GM19025 (cell line): ENCODE measurements around the gene COL27A1.

ENCODE experiments used
- ATAC-seq: cut with Tn5 transposase; IDR thresholded peaks from one replicate; pipeline ENCODE4 v1.9.1; 2021; ENCODE audit warnings: mild to moderate bottlenecking, low read depth, moderate library complexity; ENCODE audit not compliant: unreplicated experiment

COL27A1 gene

DNA sequence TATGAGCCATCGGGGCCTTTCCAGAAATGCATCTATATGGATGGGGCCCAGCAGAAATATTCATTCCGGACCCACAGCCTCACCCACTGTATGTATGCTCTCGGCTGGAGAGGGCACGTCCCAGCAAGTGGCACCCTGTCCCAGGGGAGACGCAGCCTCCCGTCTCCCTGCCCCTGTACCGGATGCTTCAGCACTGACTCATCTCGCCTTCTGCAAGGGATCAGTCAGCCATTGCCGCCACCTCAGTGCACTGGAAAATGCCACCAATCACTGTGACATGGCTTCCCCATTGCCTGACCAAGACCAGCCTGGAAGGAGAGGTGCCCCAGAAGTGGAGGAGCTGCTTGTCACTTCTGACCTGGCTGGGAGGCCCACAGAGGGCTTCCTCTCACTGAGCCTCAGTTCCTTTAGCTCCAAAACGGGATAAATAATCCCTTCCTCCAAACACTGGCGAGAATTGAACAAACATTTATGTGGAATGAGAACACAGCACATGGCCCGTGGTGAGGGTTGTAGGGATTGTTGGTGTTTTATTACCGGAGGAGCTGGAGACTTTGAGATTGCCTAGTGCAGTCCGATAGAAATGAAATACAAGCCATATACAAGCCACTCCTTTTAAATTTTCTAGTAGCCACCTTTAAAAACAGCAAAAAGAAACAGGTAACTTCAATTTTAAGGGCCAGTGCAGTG, 123.7 kb downstream of the COL27A1 start:
- ATAC-seq, result no peak

DNA sequence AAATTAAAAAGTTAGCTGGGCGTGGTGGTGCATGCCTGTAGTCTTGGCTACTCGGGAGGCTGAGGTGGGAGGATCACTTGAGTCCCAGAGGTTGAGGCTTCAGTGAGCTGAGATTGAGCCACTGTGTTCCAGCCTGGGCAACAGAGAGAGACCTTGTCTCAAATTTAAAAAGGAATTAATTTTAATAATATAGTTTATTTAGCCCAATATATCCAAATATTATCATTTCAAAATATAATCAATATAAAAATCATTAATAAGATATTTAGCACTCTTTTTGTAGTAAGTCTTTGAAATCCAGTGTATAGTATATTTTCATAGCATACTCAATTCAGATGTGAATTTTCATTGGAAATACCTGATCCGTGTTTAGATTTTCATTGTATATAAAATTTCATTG, 124.4 kb downstream of the COL27A1 start:
- no peak for ATAC-seq

DNA sequence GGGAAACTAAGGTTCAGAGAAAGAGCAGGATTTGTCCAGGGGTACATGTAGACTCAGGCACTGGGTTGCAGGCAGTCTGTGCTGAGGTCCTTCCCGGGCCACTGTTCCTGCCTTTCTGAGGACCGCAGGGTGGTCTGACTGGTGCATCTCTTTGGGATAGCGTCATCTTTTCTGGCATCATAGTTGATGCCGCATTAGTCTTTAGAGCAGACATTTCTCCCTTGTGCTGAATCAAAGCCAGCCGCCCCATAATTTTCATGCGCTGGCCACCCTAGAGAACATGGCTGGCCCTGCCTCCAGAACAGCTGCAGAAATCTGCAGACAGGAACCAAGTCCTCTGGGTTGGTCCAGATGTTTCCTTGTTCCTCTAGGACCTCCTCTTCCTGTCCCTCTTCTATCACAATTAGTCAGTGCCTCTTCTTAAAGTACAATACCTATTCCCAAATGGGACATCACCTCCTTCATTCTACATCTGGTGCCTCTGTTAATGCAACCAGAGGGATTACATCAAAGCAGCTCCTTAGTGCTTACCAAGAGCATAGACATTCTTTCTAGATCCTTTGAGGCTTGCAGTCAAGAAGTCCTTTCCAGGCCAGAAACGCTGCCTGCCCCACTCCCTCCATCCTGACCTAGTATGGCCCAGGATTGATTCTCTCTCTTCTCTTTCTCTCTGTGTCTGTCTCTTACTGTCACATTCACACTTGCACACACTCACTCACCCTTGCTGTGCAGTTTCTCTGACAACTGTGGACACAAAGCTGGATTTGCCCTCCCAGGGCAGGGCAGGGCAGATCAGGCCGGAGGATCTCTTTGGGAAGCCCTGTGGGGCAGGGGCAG, 125.5 kb downstream of the COL27A1 start:
- no peak for ATAC-seq

GRCh38 chr9:114281473-114282103, 126.3 kb downstream of the COL27A1 start:
- no peak for ATAC-seq

GRCh38 chr9:114282104-114282485, 126.8 kb downstream of the COL27A1 start:
- ATAC-seq, result no peak

- ATAC-seq, result no peak
These were observed 127.2 kb downstream of the COL27A1 start for GRCh38 chr9:114282507-114282906.

DNA sequence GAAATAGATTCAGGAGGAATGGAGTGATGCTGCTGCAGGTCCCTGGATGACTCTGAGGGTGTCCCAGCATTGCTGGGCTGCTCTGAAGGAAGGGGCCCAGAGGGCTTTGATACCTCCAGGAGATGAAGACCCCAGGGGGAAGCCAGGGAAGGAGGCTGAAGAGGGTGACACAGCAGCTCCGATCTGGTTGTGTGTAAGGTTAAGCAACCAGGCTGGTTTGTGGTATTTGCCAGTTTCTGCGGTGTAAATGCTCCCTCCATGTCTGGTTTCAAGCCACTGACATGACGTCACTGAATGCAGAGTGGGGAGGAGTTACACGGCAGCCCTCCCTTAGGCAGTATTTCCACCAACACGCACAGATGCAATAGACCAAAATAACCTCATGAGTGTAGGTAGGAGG, 127.6 kb downstream of the COL27A1 start:
- ATAC-seq, result no peak

DNA sequence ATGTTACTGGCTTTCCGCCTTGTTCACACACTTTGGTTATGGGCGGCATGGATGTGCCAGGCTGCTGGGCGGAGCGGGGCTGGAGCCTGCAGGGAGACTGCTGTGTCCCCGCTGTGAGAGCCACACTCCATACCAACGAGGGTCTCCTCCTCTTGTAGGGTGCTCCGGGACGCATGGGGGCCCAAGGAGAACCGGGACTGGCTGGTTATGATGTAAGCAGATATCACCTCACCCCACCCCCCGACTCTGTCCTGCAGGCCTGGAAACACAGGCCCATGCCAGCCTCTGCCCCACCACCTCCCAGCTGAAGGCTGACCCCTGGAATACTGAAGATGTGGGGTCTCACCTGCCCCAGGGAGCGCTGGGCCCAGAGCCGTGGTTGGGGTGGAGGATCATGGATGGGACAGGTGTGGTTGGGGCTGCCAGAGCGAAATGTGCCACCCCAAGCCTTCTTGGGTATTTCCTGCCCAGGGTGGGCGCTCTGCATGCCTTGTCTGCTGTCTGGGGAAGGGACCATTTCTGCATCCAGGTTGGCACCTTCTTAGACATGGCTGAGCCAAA, 128.3 kb downstream of the COL27A1 start:
- ATAC-seq, result no peak

- no peak for ATAC-seq
These were observed 129.2 kb downstream of the COL27A1 start for GRCh38 chr9:114284316-114285060.

DNA sequence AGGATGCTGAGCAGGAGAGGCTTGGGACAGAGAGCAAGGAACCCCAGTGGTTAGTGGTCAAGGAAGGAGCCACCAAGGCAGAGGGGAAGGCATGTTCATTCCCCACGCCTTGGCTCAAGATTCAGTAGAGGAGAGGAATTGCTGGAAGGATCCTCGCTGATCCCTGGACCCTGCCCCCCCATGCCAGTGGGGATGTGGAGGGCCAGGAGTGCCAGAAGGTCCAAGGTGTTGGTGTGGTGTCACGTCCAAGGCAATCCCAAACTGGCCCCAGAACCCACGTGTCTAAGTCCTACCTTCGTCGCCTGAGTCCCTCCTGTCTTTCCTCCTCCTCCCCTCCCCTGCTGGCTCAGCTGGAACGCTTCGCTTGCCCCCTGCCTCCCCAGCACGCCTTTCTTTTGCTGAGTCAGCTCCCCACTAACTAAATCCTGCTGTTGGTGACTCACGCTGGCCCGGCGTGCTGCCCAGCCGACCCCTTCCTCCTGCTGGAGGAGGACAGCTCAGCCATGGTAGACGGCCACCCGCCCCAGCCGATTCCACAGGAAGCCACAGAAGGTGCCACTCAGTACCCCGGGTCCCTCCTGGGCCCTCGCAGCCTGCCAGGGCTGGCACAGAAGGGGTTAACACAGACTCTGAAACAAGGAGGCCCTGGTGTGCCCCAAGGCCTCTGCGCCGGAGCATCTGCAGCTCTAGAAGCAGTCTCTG, 130.0 kb downstream of the COL27A1 start:
- no peak for ATAC-seq

- no peak for ATAC-seq
These were observed 130.9 kb downstream of the COL27A1 start for GRCh38 chr9:114286146-114286679.

DNA sequence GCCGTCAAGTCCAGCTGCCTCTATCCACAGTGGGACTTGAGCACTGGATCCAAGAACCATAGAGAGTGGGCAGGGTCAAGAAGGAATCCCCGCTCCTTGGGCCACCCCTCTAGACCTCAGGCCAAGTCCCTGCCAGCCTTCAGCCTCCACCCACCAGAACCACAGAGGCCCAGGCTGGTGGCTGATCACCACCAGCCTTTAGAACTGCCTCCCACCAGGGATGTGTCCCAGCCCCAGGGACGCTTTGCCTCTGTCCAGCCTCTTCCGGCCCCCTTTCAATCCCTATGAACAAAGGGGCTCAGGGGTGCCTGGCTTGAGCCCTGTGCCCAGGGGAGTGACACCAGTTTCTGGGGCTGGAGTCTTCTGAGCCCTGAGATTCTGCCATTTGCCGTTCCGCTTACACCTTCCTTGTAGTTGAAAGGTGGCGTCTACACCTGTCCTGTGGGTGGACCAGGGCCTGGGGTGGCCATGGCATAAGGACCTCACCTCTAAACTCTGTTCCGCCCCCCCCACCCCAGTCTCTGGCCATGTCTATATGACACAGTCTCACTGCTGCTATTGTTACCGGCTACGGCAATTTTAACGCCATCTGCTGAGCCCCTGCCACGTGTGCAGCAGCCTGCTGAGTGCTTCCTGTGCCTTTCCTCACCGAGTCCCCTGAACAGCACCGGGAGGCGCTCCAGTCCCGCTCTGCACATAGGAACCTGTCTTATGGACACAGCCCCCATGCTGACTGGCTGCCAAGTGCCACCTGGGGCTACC, 131.8 kb downstream of the COL27A1 start:
- no peak for ATAC-seq

- no peak for ATAC-seq
These were observed 132.4 kb downstream of the COL27A1 start for GRCh38 chr9:114287763-114288192.

GRCh38 chr9:114288193-114289091, 133.1 kb downstream of the COL27A1 start:
- no peak for ATAC-seq

- no peak for ATAC-seq
These were observed 133.8 kb downstream of the COL27A1 start for GRCh38 chr9:114289106-114289505.

- no peak for ATAC-seq
These were observed 134.5 kb downstream of the COL27A1 start for GRCh38 chr9:114289571-114290481.

DNA sequence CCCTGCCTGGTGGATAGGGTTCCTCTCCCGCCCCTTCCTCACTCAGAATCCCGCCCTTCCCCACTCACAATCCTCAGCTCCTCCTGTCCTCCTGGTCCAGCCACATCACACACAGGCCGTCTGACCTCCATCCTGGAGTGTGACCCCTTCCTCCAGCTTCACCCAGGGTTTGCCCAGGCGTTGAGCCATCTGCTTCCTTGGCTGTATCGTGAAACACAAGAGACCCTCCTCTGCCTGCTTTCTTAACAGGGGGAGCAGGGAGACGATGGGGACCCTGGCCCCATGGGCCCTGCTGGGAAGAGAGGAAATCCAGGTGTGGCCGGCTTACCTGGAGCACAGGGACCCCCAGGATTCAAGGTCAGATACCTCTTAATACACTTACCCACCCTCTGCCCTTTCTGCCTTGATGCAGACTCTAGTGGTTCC, 135.2 kb downstream of the COL27A1 start:
- no peak for ATAC-seq
